ENCODE measurements around the gene FRZB. TPM values are rescaled to one million over a fixed set of nuclear protein-coding genes. Genes with fewer than 3 reads are reported as not detected.
"Not testable (repeated sequence)": the region's sequence is repeated elsewhere in the genome, so short reads cannot be mapped to it uniquely, and the experiment has no call there.

The FRZB gene, protein sequence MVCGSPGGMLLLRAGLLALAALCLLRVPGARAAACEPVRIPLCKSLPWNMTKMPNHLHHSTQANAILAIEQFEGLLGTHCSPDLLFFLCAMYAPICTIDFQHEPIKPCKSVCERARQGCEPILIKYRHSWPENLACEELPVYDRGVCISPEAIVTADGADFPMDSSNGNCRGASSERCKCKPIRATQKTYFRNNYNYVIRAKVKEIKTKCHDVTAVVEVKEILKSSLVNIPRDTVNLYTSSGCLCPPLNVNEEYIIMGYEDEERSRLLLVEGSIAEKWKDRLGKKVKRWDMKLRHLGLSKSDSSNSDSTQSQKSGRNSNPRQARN
- 10 to 100 TPM in 3 of 4 donors, 1 to 10 TPM in 1; 9.5 to 20.6 (median 12.6) TPM for polyA plus RNA-seq (ENCODE audit: insufficient read length in 4 of 4)

DNA sequence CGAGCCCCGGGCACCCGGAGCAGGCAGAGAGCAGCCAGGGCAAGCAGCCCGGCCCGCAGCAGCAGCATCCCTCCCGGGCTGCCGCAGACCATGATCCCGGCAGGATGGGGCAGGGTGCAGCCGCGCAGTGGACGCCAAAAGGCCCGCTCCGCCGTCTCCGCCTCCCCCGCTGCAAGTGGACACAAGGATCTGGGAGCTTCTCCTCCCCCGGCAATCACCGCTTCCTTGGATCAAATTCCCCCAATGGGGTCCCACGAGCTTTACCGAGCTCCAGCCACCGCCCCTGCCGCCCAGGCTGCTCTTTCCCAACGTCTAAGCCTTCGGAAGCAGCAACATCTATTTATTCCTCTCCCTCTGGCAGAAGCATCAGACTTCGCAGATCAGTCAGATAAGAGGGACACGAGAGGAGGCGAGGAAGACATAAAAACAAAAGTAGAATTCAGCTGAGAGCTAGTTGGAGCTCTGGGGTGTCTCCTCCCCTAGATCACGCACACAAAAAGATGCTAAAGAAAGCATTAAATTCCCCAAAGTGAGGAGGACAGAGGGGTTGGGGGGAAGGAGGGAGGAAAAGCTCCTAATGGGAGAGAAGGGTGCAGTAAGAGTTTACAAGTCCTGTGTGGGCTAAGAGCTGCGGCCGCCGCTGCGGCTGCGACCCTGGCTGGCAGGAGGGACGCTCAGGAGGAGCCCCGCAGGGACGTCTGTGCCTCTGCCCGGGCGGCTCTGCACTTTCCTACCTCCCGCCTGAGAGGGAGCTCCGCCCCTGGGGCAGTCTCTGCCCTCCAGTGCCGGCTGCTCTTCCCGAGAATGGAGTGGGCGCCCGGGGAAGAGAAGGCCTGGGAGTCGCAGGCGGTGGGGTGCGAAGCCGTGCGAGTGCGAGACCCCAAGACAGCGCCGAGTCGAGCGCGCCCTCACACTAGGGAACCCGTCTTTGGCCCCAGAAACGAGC is at the start of gene FRZB:
Gene FRZB (minus strand): TSS at position 177 of the 946 bp plus-strand sequence. CDS start 85 bp downstream, at position 92.
- peak; percentile 65 to 74 (median 68) for DNase-seq (ENCODE audit: low read depth in 4 of 4, low spot score in 3 of 4)

DNA sequence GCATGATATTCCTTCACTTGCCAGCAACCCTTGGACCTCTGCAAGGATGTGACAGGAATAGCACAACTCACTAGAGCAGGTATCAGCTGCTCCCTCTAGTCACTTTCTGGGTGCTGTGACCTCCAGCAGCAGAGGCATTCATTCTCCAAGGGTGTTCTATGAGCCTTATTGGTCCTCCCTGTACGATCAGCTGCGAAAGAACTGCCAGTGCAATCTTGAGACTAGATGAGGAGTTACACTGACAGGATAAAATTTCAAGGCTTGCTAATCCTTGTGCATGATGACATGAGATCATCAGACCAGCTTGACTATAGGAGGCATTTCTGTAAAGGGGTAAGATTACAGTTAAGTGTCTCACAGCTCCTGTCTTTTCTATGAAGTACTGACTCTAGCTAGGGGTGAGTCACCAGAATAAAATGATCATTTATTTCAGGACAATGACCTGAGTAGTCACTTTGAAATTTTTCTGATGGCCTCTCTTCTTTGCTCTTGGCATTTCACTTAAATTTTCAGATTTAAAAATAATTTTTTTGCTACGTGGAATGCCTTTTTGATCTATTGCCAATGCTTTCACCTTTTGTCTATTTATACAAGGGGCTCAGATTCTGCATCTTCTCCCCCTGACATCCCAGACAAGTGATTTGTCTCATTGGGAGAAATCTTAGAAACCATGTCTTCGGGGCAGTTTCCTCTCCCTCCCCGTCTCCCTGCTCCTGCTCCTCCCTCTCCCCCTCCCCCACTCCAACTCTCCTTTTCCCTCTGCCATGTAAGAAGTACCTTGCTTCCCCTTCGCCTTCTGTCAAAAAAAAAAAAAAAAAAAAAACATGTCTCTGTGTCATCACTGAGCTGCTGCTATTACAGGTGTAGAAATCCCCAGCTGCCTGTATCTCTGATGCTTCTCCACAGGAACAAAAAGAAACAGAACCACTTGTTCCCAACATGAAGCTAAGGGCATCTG is 49.2 kb upstream of the FRZB start:
- no peak for DNase-seq (ENCODE audit: low read depth in 4 of 4, low spot score in 3 of 4)

DNA sequence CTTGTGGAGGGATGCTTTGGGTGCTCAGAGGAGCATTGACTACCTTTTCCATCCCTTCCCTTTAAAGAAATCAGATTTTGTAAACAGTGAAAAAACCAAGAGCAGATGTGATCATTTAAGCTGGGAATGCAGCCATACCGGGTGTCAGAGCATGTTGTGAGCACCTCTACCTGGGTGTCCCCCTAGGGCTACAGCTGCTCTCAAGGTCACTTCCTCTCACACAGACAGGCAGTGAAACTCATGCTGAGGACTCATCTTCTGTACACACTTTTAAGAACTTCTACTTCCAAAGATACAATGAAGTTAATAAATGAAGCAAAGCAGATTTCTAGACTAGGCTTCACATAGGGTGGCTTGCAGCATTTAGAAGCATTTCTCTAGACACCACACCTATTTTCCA is 48.4 kb upstream of the FRZB start:
- no peak for DNase-seq (ENCODE audit: low read depth in 4 of 4, low spot score in 3 of 4)

DNA sequence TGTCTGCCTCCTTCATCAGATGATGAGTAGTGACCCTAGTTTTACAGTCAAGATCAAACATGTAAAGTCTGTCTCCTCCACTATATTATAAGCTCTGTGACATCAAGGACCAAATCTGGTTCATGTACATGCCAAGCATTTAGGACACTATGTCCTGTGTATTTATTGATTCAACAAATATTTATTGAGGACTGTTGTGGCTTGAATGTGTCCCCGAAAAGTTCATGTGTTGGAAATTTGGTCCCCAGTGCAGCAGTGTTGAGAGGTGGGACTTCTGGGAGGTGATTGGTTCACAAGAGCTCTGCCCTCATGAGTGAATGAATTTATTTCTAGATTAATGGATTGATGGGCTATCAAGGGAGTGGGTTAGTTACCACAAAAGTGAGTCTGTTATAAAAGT is 46.6 kb upstream of the FRZB start:
- DNase-seq (ENCODE audit: low read depth in 4 of 4, low spot score in 3 of 4): no peak

DNA sequence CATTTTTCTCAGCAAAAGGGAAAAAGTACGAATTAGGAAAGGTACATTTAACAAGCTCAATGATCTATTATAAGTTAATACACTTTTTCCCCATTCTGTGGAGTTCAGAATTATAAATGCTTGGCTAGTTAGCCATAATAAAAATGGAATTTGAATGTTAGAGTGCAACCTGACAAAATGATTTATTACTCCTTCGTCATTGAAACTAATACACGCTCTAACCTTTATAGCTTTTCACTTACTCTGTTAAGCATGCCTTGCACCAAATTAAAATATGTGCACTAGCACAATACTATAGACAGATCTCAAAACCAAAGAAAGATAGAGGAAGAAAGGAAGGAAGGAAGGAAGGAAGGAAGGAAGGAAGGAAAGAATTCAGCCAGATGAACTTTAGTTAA is 46.1 kb upstream of the FRZB start:
- DNase-seq (ENCODE audit: low read depth in 4 of 4, low spot score in 3 of 4): no peak

DNA sequence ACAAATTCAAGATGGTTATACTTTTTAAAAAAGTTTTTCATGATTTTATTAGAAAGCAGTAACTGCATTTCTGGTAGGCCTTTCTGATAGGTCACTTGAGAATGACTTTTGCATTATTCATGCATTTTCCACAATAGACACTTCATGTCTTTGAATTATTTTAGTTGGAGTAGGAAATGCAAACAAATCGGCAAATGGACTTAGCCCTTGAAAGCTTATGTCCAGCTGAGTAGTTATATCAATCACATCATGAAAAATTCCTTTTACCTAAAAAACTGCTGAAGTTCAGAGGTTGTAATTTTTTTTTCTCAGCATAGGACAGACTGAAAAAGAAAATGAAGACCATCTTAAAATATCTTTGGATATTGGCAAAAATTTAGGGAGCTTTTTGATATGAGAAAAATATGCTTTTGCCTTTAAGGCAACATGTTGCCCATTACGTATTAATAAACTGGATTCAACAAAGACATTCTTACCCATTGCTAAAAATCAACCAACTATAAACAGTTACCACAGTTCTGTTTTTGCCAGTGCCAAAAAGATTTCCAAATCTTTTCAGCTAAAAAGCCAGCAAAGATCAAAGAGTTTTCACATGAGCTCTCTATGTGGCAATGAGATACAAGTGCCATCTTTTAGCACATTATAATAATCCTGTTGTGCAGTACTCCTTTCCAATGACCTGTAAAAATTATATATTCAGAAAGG is 45.5 kb upstream of the FRZB start:
- no peak for DNase-seq (ENCODE audit: low read depth in 4 of 4, low spot score in 3 of 4)

DNA sequence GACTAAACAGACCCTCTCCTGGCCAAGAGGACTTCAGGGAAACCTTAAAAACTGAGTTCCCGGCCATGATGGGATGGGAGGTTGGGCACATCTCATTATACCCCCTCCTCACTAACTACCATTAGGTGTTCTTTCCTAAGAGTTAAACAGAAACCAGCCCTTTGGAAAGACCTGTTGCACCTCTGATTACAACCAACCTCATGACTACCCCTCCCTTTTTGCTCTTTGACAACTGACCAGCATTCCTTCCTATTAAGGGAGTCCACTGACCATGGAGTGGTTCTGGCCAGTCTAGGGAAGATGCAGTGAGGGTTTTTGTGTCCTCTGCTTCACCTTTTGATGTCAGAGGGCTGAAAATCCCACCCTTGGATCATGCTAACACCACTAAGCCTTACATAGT is 44.5 kb upstream of the FRZB start:
- no peak for DNase-seq (ENCODE audit: low read depth in 4 of 4, low spot score in 3 of 4)

DNA sequence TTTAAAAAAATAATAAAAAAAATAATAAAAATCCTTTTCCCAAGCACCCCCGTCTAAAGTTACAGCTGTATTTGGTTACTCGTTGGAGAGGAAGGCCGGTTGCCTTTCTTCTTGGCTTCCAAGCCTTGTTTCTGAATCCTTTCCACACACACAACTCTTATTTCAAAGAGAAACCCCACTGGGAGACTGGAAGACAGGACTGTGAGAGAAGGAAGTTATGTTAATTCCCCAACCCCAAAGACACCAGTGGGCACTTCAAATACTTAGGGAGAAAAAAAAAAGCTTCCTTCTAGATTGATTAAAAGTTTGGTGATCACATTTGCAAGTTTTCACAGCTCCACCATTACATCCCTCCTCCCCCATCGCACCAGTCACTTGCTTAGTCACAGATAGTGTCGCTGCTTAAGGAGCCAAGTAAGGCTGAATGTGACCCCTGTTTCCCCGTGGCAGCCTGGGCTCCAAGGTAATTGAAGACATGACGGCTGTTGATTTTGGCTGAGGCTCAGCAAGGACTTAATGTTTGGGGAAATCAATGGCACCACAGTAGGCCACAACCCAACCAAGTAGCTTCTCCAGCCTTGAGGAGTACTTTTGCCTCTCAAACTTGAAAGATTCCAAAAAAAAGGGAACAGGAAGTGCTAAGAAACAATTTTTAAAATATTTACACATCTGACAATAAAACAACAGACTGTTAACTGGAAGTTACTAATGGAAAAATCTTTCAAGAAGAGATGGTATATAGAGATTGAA is 40.8 kb upstream of the FRZB start:
- DNase-seq (ENCODE audit: low read depth in 4 of 4, low spot score in 3 of 4): no peak

DNA sequence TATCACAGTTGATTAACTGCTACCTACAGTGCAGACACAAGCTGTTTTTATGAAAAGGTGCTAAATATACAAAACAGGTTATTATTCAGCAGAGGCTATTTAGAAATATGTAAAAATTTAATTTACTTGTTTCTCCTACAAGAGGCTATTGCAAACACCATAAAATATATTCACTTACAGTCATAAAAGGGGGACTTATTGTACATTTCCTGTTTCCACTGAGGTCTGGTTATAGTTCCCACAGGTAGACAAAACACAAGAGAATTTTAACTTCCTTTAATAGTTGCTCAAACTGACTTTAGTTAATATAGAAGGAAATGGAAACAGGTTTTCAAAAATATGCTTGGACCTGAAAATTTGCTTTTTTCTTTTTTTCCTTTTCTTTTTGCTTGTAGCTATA is 40.0 kb upstream of the FRZB start:
- DNase-seq (ENCODE audit: low read depth in 4 of 4, low spot score in 3 of 4): no peak

DNA sequence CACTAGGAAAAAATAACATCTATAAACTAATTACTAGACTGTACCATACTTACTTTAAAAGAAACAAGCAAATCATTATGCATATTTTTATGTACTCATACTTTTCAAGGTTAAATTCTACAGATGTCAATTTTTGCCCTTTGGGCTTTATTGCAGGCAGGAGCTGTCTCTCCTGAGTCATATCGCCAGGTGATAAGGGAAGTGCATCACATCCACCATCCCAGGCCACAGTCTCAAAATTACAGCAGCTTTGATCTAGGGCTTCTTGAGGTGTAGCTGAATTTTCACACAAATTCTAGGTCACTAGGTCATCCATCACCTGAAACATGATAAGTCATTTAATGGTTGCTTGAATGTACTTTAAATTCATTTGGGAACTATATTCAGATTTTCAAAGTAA is 38.4 kb upstream of the FRZB start:
- DNase-seq (ENCODE audit: low read depth in 4 of 4, low spot score in 3 of 4): no peak

DNA sequence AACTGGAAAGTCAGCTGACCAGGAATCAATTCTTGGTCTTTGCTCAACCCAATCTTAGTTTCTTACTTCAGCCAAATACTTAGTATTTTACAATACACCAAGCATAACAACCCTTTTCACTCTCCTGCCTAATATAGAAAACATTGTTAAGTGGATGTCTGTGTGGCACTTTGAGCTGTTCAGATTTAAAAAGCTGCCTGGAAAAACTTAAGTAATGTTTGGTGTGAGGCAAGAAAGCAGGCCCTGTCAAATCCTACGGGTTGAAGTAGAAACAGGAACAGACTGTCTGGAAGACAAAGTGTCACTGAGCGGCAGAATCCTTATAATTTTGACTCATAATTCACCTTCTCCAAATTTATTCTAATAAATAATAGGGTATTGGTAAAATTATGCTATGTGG is 37.1 kb upstream of the FRZB start:
- no peak for DNase-seq (ENCODE audit: low read depth in 4 of 4, low spot score in 3 of 4)

DNA sequence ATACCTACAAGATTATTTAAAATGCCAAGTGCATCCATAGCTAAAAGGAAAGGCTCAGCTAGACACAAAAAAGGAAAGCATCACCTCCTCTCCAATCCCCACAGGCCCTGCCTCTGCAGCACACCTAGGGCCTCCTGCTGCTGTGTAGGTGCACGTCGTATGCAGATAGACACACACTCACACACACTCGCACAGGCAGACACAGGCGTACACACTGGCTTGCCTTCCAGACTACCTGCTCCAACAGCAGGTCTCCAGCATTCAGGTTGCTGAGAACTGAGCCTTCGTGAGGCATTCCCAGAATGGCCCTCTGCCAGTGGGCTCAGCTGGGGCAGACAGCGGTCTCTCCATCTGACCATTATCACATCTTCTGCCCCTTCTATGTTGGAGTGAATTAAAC is 35.3 kb upstream of the FRZB start:
- no peak for DNase-seq (ENCODE audit: low read depth in 4 of 4, low spot score in 3 of 4)

DNA sequence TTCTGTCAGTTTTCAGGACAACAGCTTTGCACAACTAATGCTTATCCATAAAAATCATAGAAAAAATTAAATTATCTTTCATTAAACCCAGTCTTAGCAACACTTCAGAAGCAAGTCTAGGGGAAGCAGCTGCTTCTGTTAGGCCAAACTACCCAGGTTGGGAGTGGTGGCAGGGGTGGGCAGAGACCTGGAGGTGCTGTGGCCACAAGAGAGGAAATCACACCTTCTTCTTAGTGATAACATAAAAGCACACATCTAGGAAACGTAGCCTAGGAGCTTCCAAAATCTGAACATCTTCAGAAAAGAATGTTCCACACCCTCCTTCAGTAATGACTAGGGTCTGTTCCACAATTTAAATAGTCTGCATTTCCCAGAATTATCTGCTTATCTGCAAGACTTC is 32.3 kb upstream of the FRZB start:
- no peak for DNase-seq (ENCODE audit: low read depth in 4 of 4, low spot score in 3 of 4)

DNA sequence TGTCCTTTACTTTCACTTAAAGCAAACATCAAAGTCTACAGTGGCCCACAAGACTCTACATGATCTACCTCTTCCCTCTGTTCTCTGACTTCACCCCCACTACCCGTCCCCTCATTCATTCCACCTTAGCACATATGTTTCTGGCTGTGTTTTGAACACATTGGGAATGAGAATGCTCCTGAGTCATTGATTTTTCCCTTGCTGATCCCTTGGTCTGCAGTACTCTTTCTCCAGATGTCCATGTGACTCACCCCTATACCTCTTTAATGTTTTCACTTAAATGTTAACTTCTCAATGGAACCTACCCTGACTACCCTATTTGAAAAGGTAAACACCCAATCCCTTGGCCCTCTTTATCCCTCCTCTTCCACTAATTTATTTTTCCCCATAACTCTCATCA is 30.7 kb upstream of the FRZB start:
- DNase-seq (ENCODE audit: low read depth in 4 of 4, low spot score in 3 of 4): no peak

DNA sequence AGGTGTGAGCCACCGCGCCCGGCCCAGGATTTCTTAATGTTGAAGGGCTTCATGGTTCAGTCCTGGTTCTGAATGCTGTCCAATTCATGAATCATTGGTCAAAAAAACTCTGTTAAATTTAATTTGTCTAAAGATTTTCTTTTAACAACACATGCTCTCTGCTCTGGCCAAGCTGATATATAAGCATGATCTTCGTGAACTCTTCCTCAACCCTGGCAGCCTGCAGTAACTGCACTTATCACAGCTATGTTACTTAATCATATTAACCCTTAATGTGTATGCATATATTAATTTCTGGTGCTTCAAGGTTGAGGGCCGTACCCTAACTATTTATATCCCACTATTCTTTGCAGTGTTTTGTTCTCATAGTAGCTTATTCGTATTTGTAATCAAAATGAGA is 29.4 kb upstream of the FRZB start:
- no peak for DNase-seq (ENCODE audit: low read depth in 4 of 4, low spot score in 3 of 4)

DNA sequence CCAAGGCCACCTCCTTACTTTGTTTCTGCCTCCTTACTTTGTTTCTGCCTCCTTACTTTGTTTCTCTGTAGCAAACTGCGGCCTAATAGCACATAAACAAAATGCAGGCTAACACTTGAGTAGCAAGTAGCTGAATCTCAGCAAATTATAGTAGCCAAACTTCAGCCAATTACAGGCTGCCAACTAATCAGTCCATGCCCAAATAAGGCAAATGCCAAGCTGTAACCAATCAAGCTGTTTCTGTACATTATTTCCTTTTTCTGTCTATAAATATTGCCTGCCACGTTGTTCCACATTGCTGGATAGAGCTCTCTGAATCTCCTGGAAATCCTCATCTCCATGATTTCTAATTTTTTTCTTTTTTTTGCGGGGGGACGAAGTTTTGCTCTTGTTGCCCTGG is 28.7 kb upstream of the FRZB start:
- DNase-seq (ENCODE audit: low read depth in 4 of 4, low spot score in 3 of 4): no peak

DNA sequence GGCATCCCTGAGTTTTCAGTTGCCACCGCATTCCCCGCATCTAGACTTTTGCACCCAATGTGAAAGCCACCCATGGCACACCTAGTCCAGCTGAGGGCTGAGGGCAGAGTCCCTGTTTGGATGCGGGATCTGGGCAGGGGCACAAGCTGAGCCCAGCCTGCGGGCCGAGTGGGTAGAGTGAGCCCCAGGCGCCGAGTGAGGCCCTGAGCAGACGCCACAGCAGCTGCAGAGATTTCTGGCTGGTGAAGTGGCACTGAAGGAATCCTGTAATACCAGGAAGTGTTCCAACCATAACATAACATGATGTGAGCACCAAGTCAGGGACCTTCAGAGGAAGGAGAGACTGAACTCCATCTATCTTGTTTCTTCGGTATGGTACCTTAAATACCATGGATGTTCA is 27.7 kb upstream of the FRZB start:
- no peak for DNase-seq (ENCODE audit: low read depth in 4 of 4, low spot score in 3 of 4)

DNA sequence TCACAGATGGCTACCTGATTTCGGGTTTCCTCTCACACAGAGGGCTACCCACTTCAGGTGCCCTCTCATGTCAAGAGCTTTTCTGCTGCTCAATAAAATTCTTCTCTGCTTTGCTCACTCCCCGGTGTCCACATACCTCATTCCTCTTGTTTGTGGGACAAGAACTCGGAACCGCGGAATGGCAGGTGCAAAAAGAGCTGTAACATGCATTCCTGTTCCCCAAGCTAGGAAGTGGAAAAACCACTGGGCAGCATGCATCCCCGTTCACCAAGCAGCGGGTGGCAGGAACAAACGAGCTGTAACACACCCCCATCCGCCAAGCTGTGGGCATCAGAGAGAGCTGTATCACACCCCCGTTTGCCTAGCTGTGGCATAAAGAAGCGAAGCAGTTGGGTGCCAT is 27.2 kb upstream of the FRZB start:
- no peak for DNase-seq (ENCODE audit: low read depth in 4 of 4, low spot score in 3 of 4)

DNA sequence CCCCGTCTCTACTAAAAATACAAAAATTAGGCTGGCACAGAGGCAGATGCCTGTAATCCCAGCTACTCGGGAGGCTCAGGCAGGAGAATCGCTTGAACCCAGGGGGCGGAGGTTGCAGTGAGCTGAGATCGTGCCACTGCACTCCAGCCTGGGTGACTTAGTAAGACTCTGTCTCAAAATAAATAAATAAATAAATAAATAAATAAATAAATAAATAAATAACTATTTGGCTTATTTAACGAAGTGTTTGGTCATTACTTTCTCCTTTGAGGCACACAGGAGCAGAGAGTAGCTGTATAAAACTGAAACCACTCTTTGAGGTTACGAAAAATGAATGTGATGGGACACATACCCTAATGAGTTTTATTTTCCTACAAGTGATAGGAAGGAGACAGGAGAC is 26.6 kb upstream of the FRZB start:
- not testable (repeated sequence) for DNase-seq (ENCODE audit: low read depth in 4 of 4, low spot score in 3 of 4)
